IMR-90 (cell line): ENCODE data around the gene XAB2. TPM values are rescaled to one million over a fixed set of nuclear protein-coding genes. Genes with fewer than 3 reads are reported as not detected.

Experiments
- ATAC-seq: fragments of 200-7000 bp; cut with Tn5 transposase; 2 replicates; pipeline ENCODE4 v1.9.1; 2020; ENCODE audit warnings: low read depth, mild to moderate bottlenecking, moderate library complexity
- BruUV-seq: library from RNA; stranded (reverse); fragments of 400-500 nt; replicated peaks from 2 replicates; lab custom pipeline; 2021; lab: Mats Ljungman, UMichigan
- CTCF ChIA-PET: fragments of 300-600 bp; formaldehyde crosslinking; extraction: SDS; loops from one replicate; lab custom pipeline; 2021; ENCODE audit warnings: antibody characterized with exemption; lab: Yijun Ruan, JAX
- POLR2A ChIA-PET: fragments of 300-600 bp; sonication (Branson Sonifier 250); formaldehyde crosslinking; loops from one replicate; lab custom pipeline; 2022; ENCODE audit warnings: antibody characterized with exemption; ENCODE audit not compliant: unreplicated experiment; lab: Charles Lee
- DNase-seq: peaks from one replicate; pipeline ENCODE4 v3.0.0; 2013
- H2AFZ ChIP-seq: replicated peaks from 2 replicates; pipeline ENCODE3; 2013; ENCODE audit warnings: low read length, mild to moderate bottlenecking; ENCODE audit not compliant: poor library complexity
- H2AK5ac ChIP-seq: 2 replicates; pipeline ENCODE4 v1.6.1; 2013; ENCODE audit warnings: low read depth, low read length, inconsistent platforms
- H2AK9ac ChIP-seq: replicated peaks from 2 replicates; pipeline ENCODE3; 2013; ENCODE audit warnings: mild to moderate bottlenecking, low read depth, low read length, moderate library complexity; ENCODE audit not compliant: poor library complexity
- H2BK120ac ChIP-seq: 2 replicates; pipeline ENCODE4 v1.6.1; 2013; ENCODE audit warnings: low read depth, low read length, inconsistent platforms
- H2BK15ac ChIP-seq: 3 replicates; pipeline ENCODE4 v1.6.1; 2013; ENCODE audit warnings: low read depth, low read length, inconsistent platforms
- H2BK20ac ChIP-seq: 2 replicates; pipeline ENCODE4 v1.6.1; 2013; ENCODE audit warnings: low read depth, mild to moderate bottlenecking, inconsistent platforms, low read length, moderate library complexity
- H2BK5ac ChIP-seq: 2 replicates; pipeline ENCODE4 v1.6.1; 2013; ENCODE audit warnings: mild to moderate bottlenecking, low read depth, low read length, inconsistent platforms; ENCODE audit not compliant: poor library complexity, severe bottlenecking
- H3K14ac ChIP-seq: replicated peaks from 2 replicates; pipeline ENCODE4 v1.6.1; 2013; ENCODE audit warnings: low read depth, low read length, inconsistent platforms
- H3K18ac ChIP-seq: 2 replicates; pipeline ENCODE4 v1.6.1; 2013; ENCODE audit warnings: low read depth, low read length, control low read depth
- H3K23ac ChIP-seq: 2 replicates; pipeline ENCODE4 v1.6.1; 2013; ENCODE audit warnings: low read depth, low read length, inconsistent platforms
- H3K27ac ChIP-seq: 2 replicates; pipeline ENCODE4 v1.5.1; 2013; ENCODE audit warnings: mild to moderate bottlenecking, control low read depth, low read length; ENCODE audit not compliant: insufficient read depth
- H3K27me3 ChIP-seq: 2 replicates; pipeline ENCODE4 v1.6.1; 2013; ENCODE audit warnings: low read length; ENCODE audit not compliant: control insufficient read depth, insufficient read depth
- H3K36me3 ChIP-seq: 2 replicates; pipeline ENCODE4 v1.6.1; 2013; ENCODE audit warnings: low read length, mixed read lengths; ENCODE audit not compliant: control insufficient read depth, insufficient read depth
- H3K4ac ChIP-seq: 2 replicates; pipeline ENCODE4 v1.6.1; 2013; ENCODE audit warnings: low read depth, low read length, inconsistent platforms
- H3K4me1 ChIP-seq: 2 replicates; pipeline ENCODE4 v1.6.1; 2013; ENCODE audit warnings: low read length, mixed read lengths; ENCODE audit not compliant: control insufficient read depth, insufficient read depth
- H3K4me2 ChIP-seq: 2 replicates; pipeline ENCODE4 v1.6.1; 2013; ENCODE audit warnings: low read depth, mild to moderate bottlenecking, control low read depth, low read length, moderate library complexity
- H3K4me3 ChIP-seq: 2 replicates; pipeline ENCODE4 v1.5.1; 2013; ENCODE audit warnings: low read depth, mild to moderate bottlenecking, control low read depth, low read length, moderate library complexity; ENCODE audit not compliant: insufficient read depth
- H3K56ac ChIP-seq: 2 replicates; pipeline ENCODE4 v1.6.1; 2013; ENCODE audit warnings: low read length, inconsistent platforms; ENCODE audit not compliant: insufficient read depth; ENCODE audit errors: extremely low read depth
- H3K79me1 ChIP-seq, 2 experiments: 2 replicates each; pipeline ENCODE4 v1.6.1; 2013; ENCODE audit warnings: low read length in 2 of 2, inconsistent platforms in 1 of 2, low read depth in 1 of 2
- H3K9ac ChIP-seq: 2 replicates; pipeline ENCODE4 v1.6.1; 2013; ENCODE audit warnings: low read depth, low read length, control low read depth
- H3K9me1 ChIP-seq: 2 replicates; pipeline ENCODE4 v1.6.1; 2013; ENCODE audit warnings: low read length, inconsistent platforms; ENCODE audit not compliant: insufficient read depth
- H3K9me3 ChIP-seq: 2 replicates; pipeline ENCODE4 v1.6.1; 2013; ENCODE audit warnings: low read length; ENCODE audit not compliant: control insufficient read depth, insufficient read depth
- H4K20me1 ChIP-seq: 2 replicates; pipeline ENCODE4 v1.6.1; 2013; ENCODE audit warnings: low read length, inconsistent platforms; ENCODE audit not compliant: insufficient read depth
- H4K5ac ChIP-seq: 2 replicates; pipeline ENCODE4 v1.6.1; 2013; ENCODE audit warnings: mild to moderate bottlenecking, low read depth, low read length, control low read depth
- H4K8ac ChIP-seq, 2 experiments: 2 replicates each; pipeline ENCODE4 v1.6.1; 2013; ENCODE audit warnings: low read depth in 2 of 2, low read length in 2 of 2, control low read depth in 1 of 2, inconsistent platforms in 1 of 2
- H4K91ac ChIP-seq: 2 replicates; pipeline ENCODE4 v1.6.1; 2013; ENCODE audit warnings: low read depth, low read length, inconsistent platforms; ENCODE audit not compliant: insufficient read depth
- BHLHE40 ChIP-seq: fragments of 150-350 bp; IDR thresholded peaks from 2 replicates; pipeline ENCODE4 v1.6.1; 2016; ENCODE audit warnings: mild to moderate bottlenecking, low read depth, low read length
- CEBPB ChIP-seq: IDR thresholded peaks from 2 replicates; pipeline ENCODE4 v1.6.1; 2012; ENCODE audit warnings: low read depth, low read length, improper control_type of control experiment
- CHD1 ChIP-seq: IDR thresholded peaks from 2 replicates; pipeline ENCODE4 v1.6.1; 2012; ENCODE audit warnings: low read depth, low read length, improper control_type of control experiment
- CTCF ChIP-seq: conservative IDR thresholded peaks from 2 replicates; pipeline ENCODE4 v1.5.1; 2012; ENCODE audit warnings: mild to moderate bottlenecking, low read depth, low read length, improper control_type of control experiment
- ELK1 ChIP-seq: fragments of 150-350 bp; IDR thresholded peaks from 2 replicates; pipeline ENCODE4 v1.6.1; 2016; ENCODE audit warnings: low read depth, mild to moderate bottlenecking, low read length, moderate library complexity, borderline replicate concordance
- FOS ChIP-seq: fragments of 150-350 bp; IDR thresholded peaks from 2 replicates; pipeline ENCODE4 v1.6.1; 2016; ENCODE audit warnings: low read depth, low read length
- MAFK ChIP-seq: IDR thresholded peaks from 2 replicates; pipeline ENCODE4 v1.6.1; 2012; ENCODE audit warnings: low read depth, low read length, improper control_type of control experiment
- MAZ ChIP-seq: IDR thresholded peaks from 2 replicates; pipeline ENCODE4 v1.6.1; 2012; ENCODE audit warnings: low read depth, mild to moderate bottlenecking, low read length, improper control_type of control experiment, moderate library complexity, borderline replicate concordance
- MXI1 ChIP-seq: IDR thresholded peaks from 2 replicates; pipeline ENCODE4 v1.6.1; 2012; ENCODE audit warnings: low read depth, mild to moderate bottlenecking, low read length, moderate library complexity, borderline replicate concordance
- NFE2L2 ChIP-seq: fragments of 150-350 bp; IDR thresholded peaks from 2 replicates; pipeline ENCODE4 v1.6.1; 2016; ENCODE audit warnings: low read depth, mild to moderate bottlenecking, low read length
- POLR2A ChIP-seq: IDR thresholded peaks from 2 replicates; pipeline ENCODE4 v1.6.1; 2012; ENCODE audit warnings: mild to moderate bottlenecking, low read depth, low read length
- RAD21 ChIP-seq: IDR thresholded peaks from 2 replicates; pipeline ENCODE4 v1.6.1; 2012; ENCODE audit warnings: low read length, improper control_type of control experiment
- RCOR1 ChIP-seq: IDR thresholded peaks from 2 replicates; pipeline ENCODE4 v1.6.1; 2012; ENCODE audit warnings: mild to moderate bottlenecking, low read length, improper control_type of control experiment; ENCODE audit not compliant: insufficient replicate concordance
- RFX5 ChIP-seq: IDR thresholded peaks from 2 replicates; pipeline ENCODE4 v1.8.0; 2012; ENCODE audit warnings: low read depth, mild to moderate bottlenecking, low read length, moderate library complexity
- SMC3 ChIP-seq: fragments of 150-350 bp; IDR thresholded peaks from 2 replicates; pipeline ENCODE4 v1.6.1; 2016; ENCODE audit warnings: low read depth, mild to moderate bottlenecking, antibody characterized with exemption, low read length, moderate library complexity
- USF2 ChIP-seq: fragments of 150-350 bp; IDR thresholded peaks from 2 replicates; pipeline ENCODE4 v1.6.1; 2017; ENCODE audit warnings: mild to moderate bottlenecking, antibody characterized with exemption, low read length, low read depth
- WGBS, 2 experiments: methylation state at CpG; one replicate each; pipeline versions ENCODE4 v1.1.5 to v1.1.7; 2013; ENCODE audit warnings: missing lambda C conversion rate in 2 of 2; ENCODE audit not compliant: insufficient read length in 1 of 2; ENCODE audit errors: extremely low coverage in 2 of 2; 5-methylcytosine and 5-hydroxymethylcytosine counted together
- dilution Hi-C: fragments of 300-500 bp; cut with HindIII; formaldehyde crosslinking; loops from one replicate; pipeline ENCODE4 v1.14.3; 2018; ENCODE audit warnings: low sequenced_read_pairs; ENCODE audit not compliant: unreplicated experiment
- in situ Hi-C: fragments of 300-500 bp; cut with MboI; formaldehyde crosslinking; loops from 3 replicates; pipeline ENCODE4 v1.14.3; 2019; ENCODE audit warnings: low sequenced_read_pairs, inconsistent platforms, mixed read lengths
- intact Hi-C: fragments of 100-400 bp; cut with micrococcal nuclease; formaldehyde crosslinking; loops from 2 replicates; pipeline ENCODE4 v1.10.0; 2022
- polyA plus RNA-seq, 3 experiments: library from polyadenylated mRNA; depleted of rRNA; stranded (reverse); fragments of >200 nt; gene quantifications; 2 replicates each; pipeline ENCODE4 v1.2.3, GENCODE V29; 2012; ENCODE audit warnings: low replicate concordance in 1 of 3
- total RNA-seq: library from RNA; depleted of rRNA; stranded (reverse); fragments of >200 nt; gene quantifications from 2 replicates; pipeline ENCODE4 v1.2.3, GENCODE V29; 2012

The XAB2 gene
- total and polyA plus RNA-seq, 2 of the 4 experiments (the other 2 are of a cell fraction): 29.9 to 34.4 TPM

GRCh38 chr19:7603919-7604318, 25.4 kb downstream of the XAB2 start:
- Histone ChIP-seq H2BK120ac (no peak overlapping the region), H2AK5ac (no peak overlapping the region), H3K9me1 (no peaks in the 10 kb centered on the region), H2BK20ac (no peak overlapping the region), H3K27me3 (peaks cover 4% of the 10 kb centered on the region; the same call in 1 of the 2 replicates), H3K14ac (no peak overlapping the region), H3K79me1 (no peaks in the 10 kb centered on the region), H3K23ac (no peak overlapping the region), H4K8ac (no peak overlapping the region), H3K4me1 (no peaks in the 10 kb centered on the region), H3K18ac (no peak overlapping the region), H3K4ac (no peak overlapping the region), H3K9me3 (no peaks in the 10 kb centered on the region), H3K27ac (no peak overlapping the region), H4K5ac (no peak overlapping the region), H3K4me2 (no peak overlapping the region), H2BK15ac (no peak overlapping the region), H4K91ac (no peak overlapping the region), H3K36me3 (no peaks in the 10 kb centered on the region), H3K9ac (no peak overlapping the region), H2AFZ (no peak overlapping the region), H4K20me1 (no peaks in the 10 kb centered on the region), H3K4me3 (no peak overlapping the region), H3K56ac (no peak overlapping the region), H2BK5ac (no peak overlapping the region), H2AK9ac (no peak overlapping the region)
- CTCF ChIA-PET: no interaction called here
- no peak for TF ChIP-seq ELK1
- no peak for TF ChIP-seq RAD21
- TF ChIP-seq FOS: no peak
- no peak for TF ChIP-seq NFE2L2
- no peak for TF ChIP-seq RCOR1
- no peak for TF ChIP-seq BHLHE40
- TF ChIP-seq MXI1: no peak
- no peak for TF ChIP-seq POLR2A
- TF ChIP-seq CEBPB: no peak
- no peak for TF ChIP-seq CHD1
- TF ChIP-seq RFX5: no peak
- TF ChIP-seq SMC3: no peak
- no peak for TF ChIP-seq MAFK
- no peak for TF ChIP-seq USF2
- no peak for TF ChIP-seq CTCF
- TF ChIP-seq MAZ: no peak
- POLR2A ChIA-PET: no interaction called here
- dilution Hi-C loops: no loop called here
- no peak for DNase-seq
- 68% methylated on average over 7 of the region's 9 CpGs; no CpG with 5 or more reads in 1 of the 2 experiments for WGBS, 2 experiments
- BruUV-seq: no TSS peak
- no peak for ATAC-seq
- intact Hi-C loops: no loop called here
- in situ Hi-C loops: no loop called here
